ENCODE data around the gene CTTN.
"Not testable (repeated sequence)": the region's sequence is repeated elsewhere in the genome, so short reads cannot be mapped to it uniquely, and the experiment has no call there.

Gene CTTN

DNA sequence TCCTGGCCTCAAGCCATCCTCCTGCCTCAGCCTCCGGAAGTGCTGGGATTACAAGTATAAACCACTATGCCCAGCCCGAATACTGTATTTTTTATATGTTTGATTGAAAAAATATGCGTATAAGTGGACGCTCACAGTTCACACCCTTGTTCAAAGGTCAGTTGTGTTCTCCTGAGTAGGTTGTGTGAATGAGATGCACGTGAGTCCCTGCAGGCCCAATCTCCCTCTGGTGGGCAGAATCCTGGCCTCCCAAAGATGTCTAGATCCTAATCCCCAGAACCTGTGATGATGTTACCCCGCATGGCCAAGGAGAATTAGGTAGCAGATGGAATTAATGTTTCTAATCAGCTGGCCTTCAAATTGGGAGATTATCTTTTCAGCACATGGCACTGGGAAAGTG is 41.9 kb downstream of the CTTN start:
- no peak overlapping the region for H3K4me3 ChIP-seq (ENCODE audit: low read depth, low read length)
- no peak for TF ChIP-seq CTCF (IDR thresholded peaks at IDR 0.05; ENCODE audit: low read depth, low read length, missing control alignments)
- DNase-seq (ENCODE audit: low read depth) = no peak
- in situ Hi-C loops (cut with HindIII; ENCODE audit: low sequenced_read_pairs) = no loop called here

GRCh38 chr11:70443773-70444030 is 45.4 kb downstream of the CTTN start:
- in situ Hi-C loops (cut with HindIII; ENCODE audit: low sequenced_read_pairs) = no loop called here
- H3K4me3 ChIP-seq (ENCODE audit: low read depth, low read length) = no peak overlapping the region
- no peak for TF ChIP-seq CTCF (IDR thresholded peaks at IDR 0.05; ENCODE audit: low read depth, low read length, missing control alignments)
- DNase-seq (ENCODE audit: low read depth) = no peak

DNA sequence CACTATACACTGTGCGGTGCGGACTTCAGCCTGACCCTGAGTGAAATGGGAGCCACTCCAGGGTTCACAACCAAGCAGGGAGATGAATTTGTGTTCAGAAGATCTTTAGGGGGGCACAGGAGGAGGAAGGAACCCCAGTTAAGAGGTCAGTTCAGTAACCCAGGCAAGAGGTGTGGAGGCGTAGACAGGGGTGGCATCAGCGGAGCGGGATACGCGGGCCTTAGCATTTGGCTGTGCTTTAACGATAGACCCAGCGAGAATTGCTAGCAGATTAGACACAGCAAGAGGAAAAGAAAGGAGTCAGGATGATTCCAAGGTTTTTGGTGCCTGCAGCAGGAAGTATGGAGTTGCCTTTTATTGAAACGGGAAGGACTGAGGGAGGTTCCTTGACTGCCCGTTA is 46.8 kb downstream of the CTTN start:
- no peak overlapping the region for H3K4me3 ChIP-seq (ENCODE audit: low read depth, low read length)
- DNase-seq (ENCODE audit: low read depth) = no peak
- TF ChIP-seq CTCF (IDR thresholded peaks at IDR 0.05; ENCODE audit: low read depth, low read length, missing control alignments) = no peak
- in situ Hi-C loops (cut with HindIII; ENCODE audit: low sequenced_read_pairs) = no loop called here

- no peak overlapping the region for H3K4me3 ChIP-seq (ENCODE audit: low read depth, low read length)
- TF ChIP-seq CTCF (IDR thresholded peaks at IDR 0.05; ENCODE audit: low read depth, low read length, missing control alignments) = no peak
- no peak for DNase-seq (ENCODE audit: low read depth)
- in situ Hi-C loops (cut with HindIII; ENCODE audit: low sequenced_read_pairs) = no loop called here
Observed at GRCh38 chr11:70445605-70446004, 47.3 kb downstream of the CTTN start.

- no peak for DNase-seq (ENCODE audit: low read depth)
- H3K4me3 ChIP-seq (ENCODE audit: low read depth, low read length) = no peak overlapping the region
- in situ Hi-C loops (cut with HindIII; ENCODE audit: low sequenced_read_pairs) = no loop called here
- TF ChIP-seq CTCF (IDR thresholded peaks at IDR 0.05; ENCODE audit: low read depth, low read length, missing control alignments) = peak; percentile 47
Observed at GRCh38 chr11:70448983-70449567, 50.7 kb downstream of the CTTN start.

DNA sequence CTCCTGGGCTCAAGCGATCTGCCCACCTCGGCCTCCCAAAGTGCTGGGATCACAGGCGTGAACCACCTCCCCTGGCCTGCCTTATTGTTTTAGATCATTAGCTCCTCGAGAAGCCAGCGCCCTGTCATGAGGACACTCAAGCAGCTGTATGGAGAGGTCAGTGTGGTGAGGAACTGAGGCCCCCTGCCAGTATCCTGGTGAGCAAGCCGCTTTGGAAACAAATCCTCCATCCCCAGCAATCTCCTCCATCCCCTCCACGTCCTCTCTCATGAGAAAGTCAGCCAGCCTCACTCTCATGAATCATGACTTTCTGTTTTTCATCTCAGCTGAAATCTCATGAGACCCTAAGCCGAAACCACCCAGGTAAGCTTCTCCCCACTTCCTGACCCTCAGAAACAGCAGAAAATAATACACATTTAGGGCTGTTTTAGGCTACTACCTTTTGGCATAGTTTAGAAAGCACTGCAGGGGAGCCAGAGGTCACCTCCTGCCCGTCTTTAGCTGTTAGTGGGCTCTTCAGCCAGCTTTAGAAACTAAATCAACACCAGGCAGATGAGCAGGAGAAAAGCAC is 56.0 kb downstream of the CTTN start:
- no peak for TF ChIP-seq CTCF (IDR thresholded peaks at IDR 0.05; ENCODE audit: low read depth, low read length, missing control alignments)
- DNase-seq (ENCODE audit: low read depth) = peak; percentile 11
- in situ Hi-C loops (cut with HindIII; ENCODE audit: low sequenced_read_pairs) = no loop called here

GRCh38 chr11:70454811-70455210 is 56.5 kb downstream of the CTTN start:
- in situ Hi-C loops (cut with HindIII; ENCODE audit: low sequenced_read_pairs); DNase-seq (ENCODE audit: low read depth); H3K4me3 ChIP-seq (ENCODE audit: low read depth, low read length): not testable (repeated sequence)

More for the DNA sequence above, 56.0 kb downstream of the CTTN start:
- no peak overlapping the region for H3K4me3 ChIP-seq (ENCODE audit: low read depth, low read length)

All from astrocyte of the cerebellum (primary cell).